Hematopoietic multipotent progenitor cell (in vitro differentiated cells): ENCODE measurements around the gene NOTCH4. TPM values are rescaled to one million over a fixed set of nuclear protein-coding genes. Genes with fewer than 3 reads are reported as not detected.
A peak's percentile ranks its signal among the peaks of the same experiment; 100 is the strongest.

Source experiments
- DNase-seq, 3 donors: peaks; one replicate each; pipeline ENCODE4 v3.0.0-alpha.2; 2011 to 2015; ENCODE audit warnings: low read depth in 2 of 3, low spot score in 2 of 3
- total RNA-seq: library from RNA; depleted of rRNA; stranded (reverse); fragments of >200 nt; gene quantifications from one replicate; pipeline ENCODE4 v1.2.3, GENCODE V29; 2012

NOTCH4 gene
- total RNA-seq, 1 donor, result 3.5 TPM

DNA sequence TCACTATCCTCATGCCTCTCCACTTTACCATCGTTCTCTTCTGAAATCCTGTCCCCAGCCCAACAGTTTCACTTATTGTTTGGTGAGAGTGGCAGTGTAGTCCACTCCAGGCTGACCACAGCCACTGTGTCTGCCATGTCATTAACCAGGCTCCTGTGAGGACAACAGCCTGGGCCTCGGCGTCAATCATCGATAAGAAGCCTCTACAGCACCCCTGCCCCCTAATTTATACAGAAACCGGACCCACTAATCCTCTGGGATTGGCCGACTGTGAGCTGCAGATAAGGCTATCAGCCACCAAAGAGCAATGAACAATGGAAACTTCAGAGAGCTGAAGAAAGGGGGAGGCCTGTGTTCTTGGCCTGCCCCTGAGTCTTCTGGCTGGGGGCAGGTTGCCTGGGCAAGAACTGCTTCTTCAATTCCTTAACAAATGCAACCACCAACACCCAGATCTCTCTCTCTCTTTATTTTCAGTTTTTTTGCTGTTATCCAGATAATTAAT lies 56.1 kb downstream of the NOTCH4 start:
- no peak for DNase-seq

DNA sequence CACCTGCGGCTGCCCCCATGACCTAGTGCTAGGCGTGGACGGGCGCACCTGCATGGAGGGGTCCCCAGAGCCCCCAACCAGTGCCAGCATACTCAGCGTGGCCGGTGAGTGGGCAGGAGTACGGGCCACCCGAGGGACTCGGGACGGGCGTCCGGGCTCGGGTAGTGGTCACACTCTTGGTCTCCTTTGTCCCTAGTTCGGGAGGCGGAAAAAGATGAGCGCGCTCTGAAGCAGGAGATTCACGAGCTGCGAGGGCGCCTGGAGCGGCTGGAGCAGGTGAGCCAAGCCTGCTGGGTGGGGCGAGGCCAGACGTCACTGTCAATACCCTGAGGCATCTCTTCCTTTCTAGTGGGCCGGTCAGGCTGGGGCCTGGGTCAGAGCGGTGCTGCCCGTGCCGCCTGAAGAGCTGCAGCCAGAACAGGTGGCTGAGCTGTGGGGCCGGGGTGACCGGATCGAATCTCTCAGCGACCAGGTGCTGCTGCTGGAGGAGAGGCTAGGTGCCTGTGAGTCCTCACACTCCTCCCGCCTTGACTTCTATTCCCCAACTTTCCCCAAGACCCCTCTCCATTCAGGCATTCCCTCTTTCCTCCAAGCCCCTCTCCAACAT lies 56.6 kb downstream of the NOTCH4 start:
- no peak for DNase-seq

DNA sequence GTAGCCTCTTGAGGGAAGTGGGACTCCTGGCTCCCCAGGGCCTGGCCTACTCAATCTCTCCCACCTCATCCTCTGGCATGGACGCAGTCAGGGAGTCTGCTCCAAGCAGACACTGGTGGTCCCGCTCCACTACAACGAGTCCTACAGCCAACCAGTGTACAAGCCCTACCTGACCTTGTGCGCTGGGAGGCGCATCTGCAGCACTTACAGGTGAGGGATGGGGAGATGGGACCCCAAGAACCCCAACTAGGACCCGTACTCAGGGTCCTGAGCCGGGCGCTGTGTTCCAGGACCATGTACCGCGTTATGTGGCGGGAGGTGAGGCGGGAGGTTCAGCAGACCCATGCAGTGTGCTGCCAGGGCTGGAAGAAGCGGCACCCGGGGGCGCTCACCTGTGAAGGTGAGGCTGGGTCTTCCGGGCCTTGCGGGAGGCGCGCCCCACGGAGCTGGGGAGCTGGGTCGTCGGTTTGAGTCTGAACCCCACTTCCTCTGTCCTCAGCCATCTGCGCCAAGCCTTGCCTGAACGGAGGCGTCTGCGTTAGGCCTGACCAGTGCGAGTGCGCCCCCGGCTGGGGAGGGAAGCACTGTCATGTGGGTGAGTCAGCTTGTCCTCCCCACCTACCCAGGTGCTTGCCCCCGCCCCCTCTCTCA lies 57.3 kb downstream of the NOTCH4 start:
- DNase-seq, result no peak

DNA sequence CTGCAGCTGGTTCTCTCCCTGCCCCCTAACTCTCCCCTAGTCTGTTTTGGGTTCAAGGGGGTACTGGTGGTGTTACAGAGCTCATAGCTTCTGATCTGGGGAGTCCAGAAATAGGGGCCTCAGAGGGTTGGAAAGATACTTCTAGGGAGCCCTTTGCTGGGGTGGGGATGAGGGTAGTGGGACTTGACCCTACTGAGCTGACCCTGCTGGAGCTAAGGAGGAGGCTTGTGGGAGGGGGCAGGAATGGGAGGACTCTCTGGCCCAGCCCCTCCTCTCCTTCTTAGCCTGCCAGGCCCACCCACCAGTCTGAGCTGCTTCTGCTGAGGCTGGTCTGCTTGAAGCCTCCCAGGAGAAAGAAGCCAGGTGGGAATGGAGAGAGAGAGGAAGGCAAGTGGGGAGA lies 59.6 kb downstream of the NOTCH4 start, which contains the start of gene EGFL8:
TSS of gene EGFL8 (plus strand) at position 301 of the 400 bp plus-strand sequence. CDS start 1,571 bp downstream, outside the sequence.
- no peak for DNase-seq

DNA sequence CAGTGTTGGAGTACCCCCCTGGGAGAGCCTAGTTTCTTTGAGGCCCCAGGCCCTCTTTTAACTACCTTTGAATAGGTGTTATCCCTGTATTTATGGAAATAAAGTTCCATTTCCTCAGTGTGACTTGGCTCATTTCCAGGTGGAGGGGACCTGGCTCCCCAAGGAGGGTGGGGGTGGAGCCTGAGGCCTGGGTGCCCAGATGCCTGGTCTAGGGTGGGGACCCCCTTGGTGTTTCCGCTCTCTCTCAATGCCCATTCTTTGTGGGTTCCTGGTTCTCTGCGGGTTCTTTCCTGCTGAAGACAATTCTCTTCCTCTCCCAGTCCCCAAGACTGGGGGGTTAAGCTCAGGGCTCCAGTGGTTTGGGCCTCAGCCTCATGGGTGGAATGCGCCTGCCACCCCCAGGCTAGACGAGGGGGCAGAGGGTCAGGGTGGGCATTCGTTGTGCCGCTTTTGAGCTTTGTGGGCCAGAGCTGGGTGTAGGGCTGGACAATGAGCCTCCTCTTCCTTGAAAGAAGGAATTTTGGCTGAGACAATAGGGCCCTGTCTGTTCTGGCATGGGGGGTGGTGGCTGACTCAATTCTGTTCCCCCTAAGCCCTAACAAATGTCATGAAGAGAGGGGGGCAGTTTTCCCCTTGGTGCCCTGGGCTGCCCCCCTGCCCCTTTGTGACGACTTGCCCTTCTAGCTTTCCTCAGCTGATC lies 60.2 kb downstream of the NOTCH4 start:
- no peak for DNase-seq

DNA sequence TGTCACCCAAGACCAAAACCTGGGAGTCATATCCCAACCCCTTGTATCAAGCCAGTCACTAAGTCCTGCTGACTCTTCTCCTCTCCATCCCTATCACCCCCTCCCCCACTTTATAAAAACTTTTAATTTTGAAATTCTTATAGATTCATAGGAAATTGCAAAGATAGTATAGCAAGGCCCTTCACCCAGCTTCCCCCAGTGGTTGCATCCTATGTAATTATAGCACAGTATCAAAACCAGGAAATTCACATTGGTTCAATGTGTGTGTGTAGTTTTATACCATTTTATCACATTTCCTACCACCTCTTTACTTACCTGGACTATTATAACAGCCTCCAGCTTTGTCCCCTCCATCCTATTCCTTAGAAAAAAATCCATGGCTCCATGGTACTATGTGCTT lies 65.8 kb downstream of the NOTCH4 start:
- no peak for DNase-seq

DNA sequence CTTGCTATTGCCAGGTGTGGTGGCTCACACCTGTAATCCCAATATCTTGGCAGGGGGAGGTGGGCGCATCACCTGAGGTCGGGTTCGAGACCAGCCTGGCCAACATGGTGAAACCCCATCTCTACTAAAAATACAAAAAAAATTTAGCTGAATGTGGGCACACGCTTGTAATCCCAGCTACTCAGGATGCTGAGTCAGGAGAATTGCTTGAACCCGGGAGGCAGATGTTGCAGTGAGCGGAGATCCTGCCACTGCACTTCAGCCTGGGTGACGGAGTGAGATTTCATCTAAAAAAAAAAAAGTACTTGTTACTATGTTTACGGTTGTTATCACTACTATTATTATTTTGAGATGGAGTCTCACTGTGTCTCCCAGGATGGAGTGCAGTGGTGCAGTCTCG lies 67.0 kb downstream of the NOTCH4 start:
- no peak for DNase-seq

DNA sequence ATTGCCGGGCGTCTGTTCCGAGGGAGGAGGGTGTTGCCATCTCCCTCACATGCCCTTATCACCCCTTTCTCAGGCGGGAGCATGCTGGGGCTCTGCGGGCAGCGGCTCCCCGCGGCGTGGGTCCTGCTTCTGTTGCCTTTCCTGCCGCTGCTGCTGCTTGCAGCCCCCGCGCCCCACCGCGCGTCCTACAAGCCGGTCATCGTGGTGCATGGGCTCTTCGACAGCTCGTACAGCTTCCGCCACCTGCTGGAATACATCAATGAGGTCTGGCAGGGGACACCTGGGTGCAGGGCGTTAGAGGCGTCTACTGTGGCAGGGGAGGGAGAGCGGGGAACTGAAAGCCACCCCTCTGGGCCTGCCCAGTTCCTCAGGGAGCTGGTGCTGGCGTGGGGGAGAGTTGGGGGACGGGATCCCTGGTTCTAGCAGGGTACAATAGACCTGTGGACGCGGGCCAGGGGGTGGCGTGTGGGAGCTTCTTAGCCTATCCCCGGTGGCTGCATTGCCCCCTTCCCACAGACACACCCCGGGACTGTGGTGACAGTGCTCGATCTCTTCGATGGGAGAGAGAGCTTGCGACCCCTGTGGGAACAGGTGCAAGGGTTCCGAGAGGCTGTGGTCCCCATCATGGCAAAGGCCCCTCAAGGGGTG lies 69.2 kb downstream of the NOTCH4 start:
- peak in 2 of 3 donors; percentile 78 to 83 for DNase-seq

DNA sequence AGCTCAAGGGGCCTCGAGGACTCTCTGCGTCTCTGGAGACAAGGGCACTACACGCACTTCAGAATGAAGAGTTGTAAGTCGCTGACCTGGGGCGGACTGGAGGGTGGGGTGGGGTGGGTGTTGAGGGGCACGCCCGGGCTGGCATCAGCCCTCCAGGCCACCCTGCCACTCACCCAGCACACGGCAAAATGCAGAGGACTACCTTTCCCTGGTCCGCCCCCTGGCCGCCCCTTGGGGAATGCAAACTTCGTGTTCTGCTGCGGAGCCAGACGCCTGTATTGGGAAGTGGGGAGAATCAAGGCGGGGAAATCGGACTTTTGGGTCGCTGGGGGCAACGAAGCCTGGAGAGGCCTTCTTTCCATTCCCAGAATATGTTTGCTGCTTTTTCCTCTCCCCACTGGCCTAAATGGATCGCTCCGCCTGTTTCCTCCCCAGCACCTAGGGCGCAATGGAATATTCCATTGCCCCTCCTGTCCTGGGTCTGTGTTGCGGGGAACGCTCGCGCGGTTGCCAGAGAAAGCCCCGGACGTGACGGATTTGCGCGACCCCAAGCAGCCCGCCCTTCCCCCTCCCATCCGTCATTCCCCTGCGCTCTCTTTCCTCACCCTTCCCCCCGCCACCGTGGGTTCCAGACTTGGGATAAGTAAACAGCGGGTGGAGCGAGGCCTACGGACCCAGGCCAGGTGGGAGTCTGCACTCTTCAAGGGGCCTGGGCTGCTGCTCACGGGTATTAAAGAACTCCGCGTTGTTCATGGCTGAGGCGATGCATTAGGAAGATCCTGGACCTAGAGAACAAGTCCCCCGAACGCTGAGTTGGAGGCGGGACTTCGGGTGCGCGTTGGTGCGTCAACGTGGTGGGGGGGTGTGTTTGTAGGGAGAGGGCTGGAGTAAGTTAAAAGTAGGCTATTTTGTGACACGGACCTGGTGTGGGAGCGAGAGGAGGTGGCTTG lies 70.0 kb downstream of the NOTCH4 start, which contains the start of gene PPT2:
TSS of gene PPT2 (plus strand) at position 578 of the 950 bp plus-strand sequence. CDS start 454 bp downstream, outside the sequence.
- DNase-seq, result peak in 2 of 3 donors; percentile 93 to 97

DNA sequence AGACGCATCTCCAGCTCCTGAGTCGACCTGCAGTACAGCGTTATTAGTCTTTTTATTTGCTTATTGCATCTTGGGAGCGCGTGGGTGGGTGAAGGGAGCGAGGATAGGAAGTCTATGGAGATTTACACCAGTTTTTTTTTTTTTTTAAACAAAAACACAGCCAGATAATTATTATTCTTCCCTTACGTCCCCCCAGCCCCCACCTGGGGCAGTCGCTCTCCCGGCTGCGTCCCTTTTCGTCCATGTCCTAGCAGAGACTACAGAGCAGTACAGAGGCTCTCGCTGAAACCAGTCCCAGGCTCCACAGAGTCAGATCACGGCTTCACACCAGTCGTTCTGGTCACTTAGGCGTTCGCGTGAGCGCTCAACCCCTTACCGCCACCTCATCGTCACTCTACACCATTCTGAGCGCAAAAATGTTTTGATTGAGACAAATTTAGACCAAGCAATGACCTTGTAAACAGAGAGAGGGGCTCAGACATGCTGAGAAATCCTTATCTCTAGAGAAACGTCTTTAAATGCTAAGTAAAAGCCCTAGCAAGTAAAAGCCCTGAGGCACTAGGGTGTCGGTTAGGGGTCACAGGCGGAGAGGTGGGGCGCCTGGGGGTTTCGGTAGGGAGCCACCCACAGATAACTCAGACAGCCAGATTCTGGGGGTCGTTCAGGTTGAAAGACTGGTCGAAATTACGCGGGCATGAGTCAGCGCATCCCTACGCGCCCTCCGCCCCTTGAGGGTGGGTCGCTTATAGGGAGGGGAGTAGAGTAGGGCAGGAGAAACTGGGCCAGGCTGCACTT lies 70.9 kb downstream of the NOTCH4 start:
- DNase-seq, result peak in 1 of 3 donors; percentile 37

DNA sequence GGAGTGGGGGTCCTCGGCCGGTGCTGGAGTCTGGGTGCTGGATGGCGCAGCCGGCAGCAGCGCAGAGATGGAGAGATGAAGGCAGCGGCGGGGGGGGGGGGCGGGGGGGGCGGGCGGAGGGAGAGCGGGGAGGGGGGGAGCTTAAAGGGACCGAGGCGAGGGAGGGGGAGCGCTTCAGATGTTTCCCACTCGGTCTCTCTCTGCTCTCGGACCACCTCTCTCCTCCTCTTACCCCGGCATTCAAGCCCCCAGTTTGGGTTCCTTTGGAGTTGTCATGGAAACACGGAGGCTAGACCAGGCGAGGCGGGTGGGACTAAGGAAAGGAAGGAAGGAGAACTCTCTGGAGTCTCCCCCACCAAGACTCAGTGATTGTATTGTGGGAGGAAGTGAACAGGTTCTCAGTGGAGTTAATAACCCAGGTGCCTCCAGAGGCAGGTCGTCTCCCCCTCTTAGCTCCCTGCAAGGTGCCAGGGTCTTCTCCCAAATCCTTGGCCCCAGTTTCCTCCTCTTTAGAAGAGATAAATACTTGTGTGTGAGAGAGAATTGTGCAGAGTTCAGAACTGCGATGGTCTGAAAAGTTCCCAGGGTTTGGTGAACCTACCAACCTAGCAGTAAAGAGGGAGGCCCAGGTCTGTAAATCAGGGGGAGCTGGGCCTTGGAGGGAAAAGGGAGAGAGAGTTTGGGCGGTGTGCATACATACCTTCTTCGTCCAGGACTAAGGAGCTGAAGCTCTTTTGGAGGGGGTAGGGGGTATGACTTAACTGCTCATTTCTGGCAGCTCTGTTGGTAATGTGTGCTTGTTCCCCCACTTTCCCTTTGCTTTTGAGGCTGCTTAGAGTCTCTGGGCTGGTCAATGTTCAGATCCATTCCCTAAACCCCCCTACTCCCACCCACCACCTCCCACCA lies 71.8 kb downstream of the NOTCH4 start, which contains the start of gene PRRT1:
TSS of gene PRRT1 (minus strand) at position 77 of the 906 bp plus-strand sequence. CDS start 112 bp downstream, outside the sequence.
- DNase-seq, result no peak

DNA sequence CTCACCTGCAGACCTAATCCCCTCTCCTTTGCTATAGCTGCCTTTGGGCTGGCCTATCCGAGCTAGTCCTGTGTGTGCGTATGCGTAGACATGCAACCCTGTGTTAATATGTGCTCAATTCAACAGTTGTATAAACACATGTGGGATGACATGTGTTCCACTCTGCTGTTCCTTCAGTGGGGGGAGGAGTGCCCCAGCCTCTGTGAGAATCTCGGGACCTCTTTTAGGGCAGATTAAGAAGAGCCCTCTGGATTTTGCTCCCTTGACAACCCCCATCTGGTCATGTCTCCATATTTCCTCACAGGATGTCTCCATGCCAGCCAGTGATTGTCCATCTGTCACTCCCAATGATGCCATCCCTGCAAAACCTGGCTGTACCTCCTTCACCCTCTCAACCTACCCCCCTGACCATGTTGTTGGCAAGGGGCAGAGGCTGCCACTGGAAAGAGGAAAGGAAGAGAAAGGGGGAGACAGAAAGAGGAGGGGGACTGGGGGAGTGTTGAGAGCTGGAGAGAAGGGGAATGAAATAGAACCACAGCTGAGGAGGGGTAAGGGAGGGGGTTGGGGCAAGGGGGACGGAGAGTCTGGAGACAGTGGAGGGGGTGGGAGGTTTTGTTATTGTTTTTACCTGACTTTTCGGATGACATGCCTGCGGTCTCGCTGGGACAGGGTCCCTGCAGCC lies 72.5 kb downstream of the NOTCH4 start:
- no peak for DNase-seq

DNA sequence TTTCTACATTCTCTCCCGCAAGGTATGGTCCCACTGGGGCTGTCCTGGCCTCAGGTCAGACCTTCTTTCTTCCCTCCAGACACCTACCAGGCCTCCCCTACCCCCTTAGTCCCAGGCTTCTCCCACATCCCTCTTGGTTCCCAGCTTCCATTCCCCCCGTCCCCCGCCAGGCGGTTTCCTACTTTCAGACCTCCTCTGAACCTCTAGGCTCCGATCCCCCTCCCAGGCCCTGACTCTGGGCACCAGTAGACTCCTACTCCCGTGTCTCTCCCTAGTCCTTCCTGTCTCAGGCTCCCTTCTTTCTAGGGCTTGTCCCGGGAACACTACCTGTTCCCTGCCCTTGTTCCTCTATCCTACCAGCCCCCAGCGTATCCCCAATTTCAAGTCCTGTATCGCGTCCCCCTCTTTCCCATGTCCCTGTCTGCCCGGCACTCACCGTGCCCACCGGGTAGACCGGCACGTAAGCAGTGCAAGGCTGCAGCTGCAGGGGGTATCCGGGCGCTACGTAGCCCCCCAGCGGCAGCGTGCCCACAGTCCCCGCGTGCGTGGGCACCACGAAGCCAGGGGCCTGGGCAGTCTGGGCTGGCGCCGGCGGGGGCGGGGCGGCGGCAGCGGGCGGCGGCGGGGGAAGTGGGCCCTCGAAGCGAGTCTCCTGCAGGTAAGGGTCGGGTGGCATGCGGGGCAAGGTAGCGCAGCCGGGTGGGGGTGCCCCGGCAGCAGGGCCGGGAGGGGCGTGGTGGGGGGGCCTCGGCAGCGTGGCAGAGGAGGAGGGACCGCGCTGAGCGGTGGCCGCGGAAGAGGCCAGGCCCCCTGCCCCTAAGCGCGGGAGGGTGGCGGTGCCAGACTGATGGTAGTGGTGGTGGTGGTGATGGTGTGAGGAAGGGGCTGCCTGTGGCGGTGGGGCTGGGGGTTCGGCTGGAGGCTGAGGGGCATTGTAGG lies 73.7 kb downstream of the NOTCH4 start:
- DNase-seq, result no peak

DNA sequence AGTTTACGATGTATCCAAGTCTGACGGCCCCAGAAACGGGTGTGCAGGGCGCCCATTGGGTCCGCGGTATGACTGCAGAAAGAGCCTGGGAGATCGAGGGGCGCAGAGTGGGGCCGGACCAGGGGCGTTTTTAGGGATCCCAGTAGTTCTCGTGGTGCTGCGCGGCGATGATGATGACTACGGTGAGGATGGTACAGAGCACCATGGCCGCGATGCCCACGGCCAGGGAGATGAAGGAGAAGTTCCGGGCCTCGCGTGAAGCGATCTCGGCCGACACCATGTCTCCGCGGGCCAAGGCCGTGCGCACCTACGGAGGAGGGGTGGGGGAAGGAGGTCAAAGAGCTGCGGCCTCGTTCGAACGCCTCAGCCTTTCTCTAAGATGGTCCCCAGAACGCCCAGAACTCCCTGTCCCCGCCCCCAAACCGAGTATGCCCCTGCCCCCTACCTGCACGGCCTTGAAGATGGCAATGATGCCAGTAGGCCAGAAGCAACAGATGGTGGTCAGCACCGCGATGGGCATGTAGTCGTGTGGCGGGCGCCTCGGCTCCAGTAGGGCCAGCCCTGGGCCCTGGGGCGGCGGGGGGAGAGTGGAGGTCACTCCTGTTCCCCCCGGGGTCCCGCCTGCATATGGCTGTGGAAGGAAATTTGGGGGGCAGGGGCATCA lies 74.6 kb downstream of the NOTCH4 start:
- DNase-seq, result no peak

DNA sequence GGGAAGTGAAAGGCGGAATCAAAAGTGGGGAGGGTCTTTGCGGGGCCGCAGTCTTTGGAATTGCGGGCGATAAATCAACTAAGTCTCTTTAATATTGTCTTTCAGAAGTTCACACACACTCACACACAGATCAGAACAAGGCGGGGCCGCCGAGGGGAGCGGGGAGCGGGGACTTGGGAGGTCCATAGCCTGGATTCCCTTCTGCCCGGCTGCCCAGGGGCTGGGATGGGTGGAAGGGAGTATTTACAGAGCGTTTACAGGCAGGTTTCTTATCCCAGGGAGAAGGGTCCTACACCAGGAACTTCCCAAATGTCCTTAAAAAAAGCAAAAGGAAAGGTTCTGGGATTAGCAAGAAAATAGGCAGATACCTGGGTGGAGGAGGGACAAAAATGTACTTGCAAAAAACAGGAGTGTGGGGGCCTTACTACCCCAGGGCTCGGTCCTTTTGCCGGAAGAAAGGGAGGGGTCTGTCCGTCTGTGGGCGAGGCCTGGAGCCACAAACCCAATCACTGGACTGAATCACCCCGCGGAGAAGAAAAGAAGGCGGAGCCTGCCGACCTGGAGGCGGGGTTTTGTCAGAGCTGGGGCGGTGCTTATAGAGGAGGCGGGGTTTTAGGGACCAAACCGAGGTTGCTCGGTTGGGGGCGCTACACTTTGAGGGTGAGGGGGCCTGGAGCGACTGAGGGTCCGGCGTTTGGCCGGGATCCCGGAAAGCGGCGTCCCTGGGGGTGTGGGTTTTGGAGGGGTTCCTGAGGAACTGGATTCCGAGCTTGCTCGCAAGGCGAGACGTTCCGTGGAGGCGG lies 75.4 kb downstream of the NOTCH4 start:
- DNase-seq, result peak in 2 of 3 donors; percentile 85 to 93
